ENCODE measurements around the gene MFSD11.

DNA sequence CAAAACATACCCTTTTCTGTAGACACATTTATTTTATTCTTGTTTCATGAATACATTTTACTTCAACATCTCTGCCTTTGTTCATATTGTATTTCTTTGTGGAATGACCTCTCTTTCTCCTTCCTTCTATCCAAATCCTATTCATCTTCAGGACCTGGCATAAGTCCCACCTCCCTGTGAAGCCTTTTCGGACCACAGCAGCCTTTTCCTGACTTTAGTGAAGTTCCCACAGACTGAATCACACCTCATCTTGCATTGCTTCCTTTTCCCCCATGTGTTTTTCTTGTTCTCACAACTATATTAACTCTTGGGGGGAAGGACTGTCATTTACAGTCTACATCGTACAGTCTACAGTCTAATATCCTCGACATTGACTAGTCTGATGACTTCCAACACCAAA is 58.2 kb downstream of the MFSD11 start:
- TF ChIP-seq, protein P1, sequence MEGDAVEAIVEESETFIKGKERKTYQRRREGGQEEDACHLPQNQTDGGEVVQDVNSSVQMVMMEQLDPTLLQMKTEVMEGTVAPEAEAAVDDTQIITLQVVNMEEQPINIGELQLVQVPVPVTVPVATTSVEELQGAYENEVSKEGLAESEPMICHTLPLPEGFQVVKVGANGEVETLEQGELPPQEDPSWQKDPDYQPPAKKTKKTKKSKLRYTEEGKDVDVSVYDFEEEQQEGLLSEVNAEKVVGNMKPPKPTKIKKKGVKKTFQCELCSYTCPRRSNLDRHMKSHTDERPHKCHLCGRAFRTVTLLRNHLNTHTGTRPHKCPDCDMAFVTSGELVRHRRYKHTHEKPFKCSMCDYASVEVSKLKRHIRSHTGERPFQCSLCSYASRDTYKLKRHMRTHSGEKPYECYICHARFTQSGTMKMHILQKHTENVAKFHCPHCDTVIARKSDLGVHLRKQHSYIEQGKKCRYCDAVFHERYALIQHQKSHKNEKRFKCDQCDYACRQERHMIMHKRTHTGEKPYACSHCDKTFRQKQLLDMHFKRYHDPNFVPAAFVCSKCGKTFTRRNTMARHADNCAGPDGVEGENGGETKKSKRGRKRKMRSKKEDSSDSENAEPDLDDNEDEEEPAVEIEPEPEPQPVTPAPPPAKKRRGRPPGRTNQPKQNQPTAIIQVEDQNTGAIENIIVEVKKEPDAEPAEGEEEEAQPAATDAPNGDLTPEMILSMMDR (IDR thresholded peaks at IDR 0.05) = no peak
- TF ChIP-seq POLR2A (IDR thresholded peaks at IDR 0.05) (no peak), POLR2AphosphoS5 (IDR thresholded peaks at IDR 0.05; ENCODE audit: insufficient read depth in 1 of 2, low read depth in 1 of 2) (no peak)
